ENCODE data around the gene PIP4K2A.

GRCh38 chr10:22606164-22606614, 108.2 kb downstream of the PIP4K2A start:
- no peak for TF ChIP-seq CTCF (IDR thresholded peaks at IDR 0.05)
- peak in 1 of 3 donors; percentile 15 for TF ChIP-seq POLR2A (IDR thresholded peaks at IDR 0.05)

Measured in body of pancreas (tissue), 4 donors.